HEK293T (cell line): ENCODE results near the gene ARID4A.

Experiments used
- CTCF ChIA-PET: fragments of 350-600 bp; formaldehyde crosslinking; extraction: SDS; loops from one replicate; lab custom pipeline; 2021; ENCODE audit warnings: antibody characterized with exemption, inconsistent platforms; lab: Yijun Ruan, JAX
- POLR2A ChIA-PET: fragments of 350-600 bp; formaldehyde crosslinking; extraction: SDS; loops from one replicate; lab custom pipeline; 2020; ENCODE audit warnings: antibody characterized with exemption, inconsistent platforms; lab: Yijun Ruan, JAX
- DNase-seq: peaks from one replicate; pipeline ENCODE4 v3.0.0; 2012; ENCODE audit warnings: mixed read lengths; ENCODE audit errors: extremely low spot score
- ARNT ChIP-seq: fragments of 450-650 bp; IDR thresholded peaks from 2 replicates; pipeline ENCODE4 v1.6.1; 2017; ENCODE audit warnings: mild to moderate bottlenecking
- BHLHE40 ChIP-seq: fragments of 450-650 bp; IDR thresholded peaks from 2 replicates; pipeline ENCODE4 v1.6.1; 2016; ENCODE audit warnings: mild to moderate bottlenecking, moderate library complexity, borderline replicate concordance
- CTBP1 ChIP-seq: fragments of 450-650 bp; IDR thresholded peaks from 2 replicates; pipeline ENCODE4 v1.6.1; 2016; ENCODE audit warnings: borderline replicate concordance
- ELF4 ChIP-seq: fragments of 450-650 bp; IDR thresholded peaks from 2 replicates; pipeline ENCODE4 v1.6.1; 2017; ENCODE audit warnings: antibody characterized with exemption
- FOXA1 ChIP-seq: fragments of 450-650 bp; IDR thresholded peaks from 2 replicates; pipeline ENCODE4 v1.6.1; 2016; ENCODE audit warnings: mild to moderate bottlenecking
- FOXK2 ChIP-seq: fragments of 450-650 bp; IDR thresholded peaks from 2 replicates; pipeline ENCODE4 v1.6.1; 2016; ENCODE audit warnings: mild to moderate bottlenecking
- FOXM1 ChIP-seq: fragments of 450-650 bp; IDR thresholded peaks from 2 replicates; pipeline ENCODE4 v1.6.1; 2017; ENCODE audit warnings: mild to moderate bottlenecking, borderline replicate concordance
- HDGF ChIP-seq: fragments of 450-650 bp; IDR thresholded peaks from 2 replicates; pipeline ENCODE4 v1.6.1; 2017; ENCODE audit warnings: antibody characterized with exemption, borderline replicate concordance
- L3MBTL2 ChIP-seq: fragments of 450-650 bp; conservative IDR thresholded peaks from 2 replicates; pipeline ENCODE4 v1.6.1; 2016; ENCODE audit warnings: mild to moderate bottlenecking
- LEF1 ChIP-seq: fragments of 450-650 bp; IDR thresholded peaks from 2 replicates; pipeline ENCODE4 v1.6.1; 2017; ENCODE audit warnings: mild to moderate bottlenecking, borderline replicate concordance
- NFRKB ChIP-seq: fragments of 450-650 bp; IDR thresholded peaks from 2 replicates; pipeline ENCODE4 v1.6.1; 2016; ENCODE audit warnings: mild to moderate bottlenecking, moderate library complexity
- PKNOX1 ChIP-seq: fragments of 450-650 bp; IDR thresholded peaks from 2 replicates; pipeline ENCODE4 v1.6.1; 2016
- SP1 ChIP-seq: fragments of 450-650 bp; IDR thresholded peaks from 2 replicates; pipeline ENCODE4 v1.6.1; 2017
- SUZ12 ChIP-seq: fragments of 450-650 bp; IDR thresholded peaks from 2 replicates; pipeline ENCODE4 v1.6.1; 2016; ENCODE audit warnings: mild to moderate bottlenecking
- TARDBP ChIP-seq: fragments of 450-650 bp; IDR thresholded peaks from 2 replicates; pipeline ENCODE4 v1.6.1; 2016
- ZNF384 ChIP-seq: fragments of 450-650 bp; IDR thresholded peaks from 2 replicates; pipeline ENCODE4 v1.6.1; 2016

ARID4A gene

GRCh38 chr14:58280954-58281787, 17.2 kb upstream of the ARID4A start:
- CTCF ChIA-PET, result no interaction called here
- POLR2A ChIA-PET, result interaction anchor here (1.6 kb wide), 1 partner anchor 17 kb away, joined by 11 read pairs; the partner anchor contains the start of gene ARID4A
- DNase-seq, result no peak
- TF ChIP-seq ZNF384 (no peak), FOXK2 (no peak), SUZ12 (no peak), NFRKB (no peak), SP1 (no peak), PKNOX1 (no peak), L3MBTL2 (no peak), TARDBP (no peak), ARNT (no peak), HDGF (no peak), CTBP1 (no peak), ELF4 (no peak), BHLHE40 (no peak), LEF1 (no peak), FOXM1 (no peak), FOXA1 (no peak)

DNA sequence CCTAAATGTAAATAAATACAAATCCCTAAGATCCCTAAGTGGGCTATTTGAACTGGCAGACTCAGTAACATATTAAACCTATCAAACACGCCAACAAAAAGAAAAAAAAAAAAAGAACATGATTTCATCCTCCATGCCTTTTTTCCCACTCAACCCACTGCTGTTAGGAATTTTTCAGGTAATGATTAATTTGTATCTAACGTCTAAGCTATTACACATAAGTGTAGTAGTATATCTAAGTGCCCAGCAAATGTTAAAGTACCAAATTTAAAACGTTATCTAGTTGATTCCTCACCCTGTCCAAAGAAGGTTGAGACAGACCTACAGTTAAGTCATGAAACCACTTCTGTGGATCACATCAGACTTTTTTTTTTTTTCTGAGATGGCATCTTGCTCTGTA, 16.4 kb upstream of the ARID4A start:
- POLR2A ChIA-PET, result interaction anchor here (1.6 kb wide), 1 partner anchor 16 kb away, joined by 11 read pairs; the partner anchor contains the start of gene ARID4A
- CTCF ChIA-PET, result no interaction called here
- TF ChIP-seq SP1, result no peak
- TF ChIP-seq TARDBP, result no peak
- TF ChIP-seq L3MBTL2, result no peak
- TF ChIP-seq NFRKB, result no peak
- no peak for TF ChIP-seq FOXA1
- no peak for TF ChIP-seq SUZ12
- TF ChIP-seq ARNT, result no peak
- no peak for TF ChIP-seq CTBP1
- no peak for TF ChIP-seq FOXM1
- no peak for DNase-seq

DNA sequence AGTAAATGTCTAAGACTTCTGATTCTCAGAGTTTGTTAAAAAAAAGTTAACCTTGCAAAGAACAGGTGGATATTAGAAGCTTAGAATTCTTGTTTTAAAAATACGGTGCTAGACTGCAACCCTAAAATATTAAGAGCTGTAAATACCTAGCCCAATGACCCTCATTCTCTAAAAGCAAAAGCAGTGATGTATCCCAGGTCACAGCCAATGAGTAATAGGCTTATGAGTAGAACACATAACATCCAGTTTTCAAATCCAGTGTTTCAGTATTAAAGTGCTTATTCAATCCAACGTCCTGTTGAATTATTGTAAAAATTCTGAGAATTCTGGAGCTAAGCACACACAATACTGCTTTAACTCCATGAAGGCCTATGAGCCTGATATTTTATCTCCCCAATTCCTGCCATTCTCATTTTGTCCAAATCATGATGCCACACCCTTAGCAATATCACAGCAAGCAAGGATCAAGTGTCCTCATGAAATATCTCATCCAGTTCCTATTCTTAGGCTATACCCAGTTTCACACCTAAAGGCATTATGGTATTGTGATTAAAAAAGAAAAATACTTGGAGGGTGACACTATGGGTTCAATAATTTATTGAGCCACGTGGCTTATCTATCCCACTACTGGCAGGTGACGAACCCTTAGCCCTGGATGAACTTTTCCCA, 15.3 kb upstream of the ARID4A start:
- no peak for TF ChIP-seq FOXK2
- no peak for TF ChIP-seq LEF1
- DNase-seq, result no peak
- ChIA-PET POLR2A (interaction anchor here (0.6 to 1.2 kb wide), 3 partner anchors 15 to 166 kb away, joined by 3 to 4 read pairs (median 3); partner anchors contain the start of genes ARID4A and PSMA3), CTCF (no interaction called here)

DNA sequence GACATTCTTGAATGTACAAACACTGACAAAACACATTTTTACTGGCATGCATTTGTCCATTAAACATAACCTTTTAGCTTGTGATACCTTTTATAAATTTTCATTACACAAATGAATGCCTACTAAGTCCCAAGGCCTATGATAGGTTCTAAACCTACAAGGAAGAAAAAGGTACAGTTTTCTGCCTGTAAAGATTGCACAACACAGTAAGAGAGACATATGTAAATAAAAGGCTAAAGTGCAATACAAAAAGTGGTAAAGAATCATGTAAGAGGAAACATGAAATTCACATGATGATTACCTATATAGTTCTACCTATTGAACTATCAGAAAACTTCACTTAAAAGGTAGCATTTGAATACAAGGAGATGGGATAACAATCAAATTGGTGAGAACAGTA, 14.6 kb upstream of the ARID4A start:
- no peak for DNase-seq
- CTCF ChIA-PET, result no interaction called here
- TF ChIP-seq HDGF (no peak), ARNT (no peak), SP1 (no peak), SUZ12 (no peak), LEF1 (no peak), FOXM1 (no peak), FOXK2 (no peak), ELF4 (no peak), NFRKB (no peak)
- POLR2A ChIA-PET, result interaction anchor here (0.6 to 1.0 kb wide), 2 partner anchors 39 to 166 kb away, joined by 3 read pairs; partner anchors contain the start of gene PSMA3

DNA sequence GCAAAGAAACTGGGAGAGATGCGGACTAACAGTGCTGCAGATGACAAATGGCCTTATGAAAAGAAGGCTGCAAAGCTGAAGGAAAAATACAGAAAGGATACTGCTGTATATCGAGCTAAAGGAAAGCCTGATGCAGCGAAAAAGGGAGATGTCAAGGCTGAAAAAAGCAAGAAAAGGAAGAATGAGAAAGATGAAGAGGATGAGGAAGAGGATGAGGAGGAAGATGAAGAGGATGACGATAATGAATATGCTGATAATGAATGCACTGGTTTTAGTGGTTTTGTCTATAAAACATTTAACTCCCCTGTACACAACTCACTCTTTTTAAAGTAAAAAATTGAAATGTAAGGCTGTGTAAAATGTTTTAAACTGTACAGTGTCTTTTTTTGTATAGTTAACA, 13.2 kb upstream of the ARID4A start:
- CTCF ChIA-PET, result no interaction called here

More for the DNA sequence above, 13.2 kb upstream of the ARID4A start:
- DNase-seq, result no peak
- TF ChIP-seq CTBP1, result no peak
- no peak for TF ChIP-seq HDGF
- TF ChIP-seq FOXK2, result no peak
- no peak for TF ChIP-seq FOXA1
- no peak for TF ChIP-seq SUZ12
- TF ChIP-seq BHLHE40, result no peak
- no peak for TF ChIP-seq TARDBP
- TF ChIP-seq ELF4, result no peak
- TF ChIP-seq SP1, result no peak
- TF ChIP-seq ZNF384, result no peak
- no peak for TF ChIP-seq NFRKB
- no peak for TF ChIP-seq PKNOX1
- no peak for TF ChIP-seq L3MBTL2
- no peak for TF ChIP-seq ARNT
- POLR2A ChIA-PET, result interaction anchor here (1.3 kb wide), 1 partner anchor 13 kb away, joined by 8 read pairs; the partner anchor contains the start of gene ARID4A
